Measurements from ENCODE around the gene SLC25A36.

The SLC25A36 gene

GRCh38 chr3:140953028-140953960 is 11.7 kb downstream of the SLC25A36 start:
- DNase-seq (ENCODE audit: low read depth): peak; percentile 59
- TF ChIP-seq, protein P1, sequence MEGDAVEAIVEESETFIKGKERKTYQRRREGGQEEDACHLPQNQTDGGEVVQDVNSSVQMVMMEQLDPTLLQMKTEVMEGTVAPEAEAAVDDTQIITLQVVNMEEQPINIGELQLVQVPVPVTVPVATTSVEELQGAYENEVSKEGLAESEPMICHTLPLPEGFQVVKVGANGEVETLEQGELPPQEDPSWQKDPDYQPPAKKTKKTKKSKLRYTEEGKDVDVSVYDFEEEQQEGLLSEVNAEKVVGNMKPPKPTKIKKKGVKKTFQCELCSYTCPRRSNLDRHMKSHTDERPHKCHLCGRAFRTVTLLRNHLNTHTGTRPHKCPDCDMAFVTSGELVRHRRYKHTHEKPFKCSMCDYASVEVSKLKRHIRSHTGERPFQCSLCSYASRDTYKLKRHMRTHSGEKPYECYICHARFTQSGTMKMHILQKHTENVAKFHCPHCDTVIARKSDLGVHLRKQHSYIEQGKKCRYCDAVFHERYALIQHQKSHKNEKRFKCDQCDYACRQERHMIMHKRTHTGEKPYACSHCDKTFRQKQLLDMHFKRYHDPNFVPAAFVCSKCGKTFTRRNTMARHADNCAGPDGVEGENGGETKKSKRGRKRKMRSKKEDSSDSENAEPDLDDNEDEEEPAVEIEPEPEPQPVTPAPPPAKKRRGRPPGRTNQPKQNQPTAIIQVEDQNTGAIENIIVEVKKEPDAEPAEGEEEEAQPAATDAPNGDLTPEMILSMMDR (IDR thresholded peaks at IDR 0.05; ENCODE audit: low read length, missing control alignments): no peak
- no peak overlapping the region for H3K4me3 ChIP-seq (replicated peaks; ENCODE audit: low read depth, low read length)

- TF ChIP-seq, protein P1 (IDR thresholded peaks at IDR 0.05; ENCODE audit: low read length, missing control alignments): no peak
- H3K4me3 ChIP-seq (replicated peaks; ENCODE audit: low read depth, low read length): no peak overlapping the region
- no peak for DNase-seq (ENCODE audit: low read depth)
These were observed 12.9 kb downstream of the SLC25A36 start for GRCh38 chr3:140954576-140954975.

- TF ChIP-seq, protein P1 (IDR thresholded peaks at IDR 0.05; ENCODE audit: low read length, missing control alignments): no peak
- no peak overlapping the region for H3K4me3 ChIP-seq (replicated peaks; ENCODE audit: low read depth, low read length)
- no peak for DNase-seq (ENCODE audit: low read depth)
These were observed 14.0 kb downstream of the SLC25A36 start for GRCh38 chr3:140955645-140956044.

- H3K4me3 ChIP-seq (replicated peaks; ENCODE audit: low read depth, low read length): no peak overlapping the region
- TF ChIP-seq, protein P1 (IDR thresholded peaks at IDR 0.05; ENCODE audit: low read length, missing control alignments): no peak
- DNase-seq (ENCODE audit: low read depth): no peak
These were observed 14.6 kb downstream of the SLC25A36 start for GRCh38 chr3:140956058-140956835.

DNA sequence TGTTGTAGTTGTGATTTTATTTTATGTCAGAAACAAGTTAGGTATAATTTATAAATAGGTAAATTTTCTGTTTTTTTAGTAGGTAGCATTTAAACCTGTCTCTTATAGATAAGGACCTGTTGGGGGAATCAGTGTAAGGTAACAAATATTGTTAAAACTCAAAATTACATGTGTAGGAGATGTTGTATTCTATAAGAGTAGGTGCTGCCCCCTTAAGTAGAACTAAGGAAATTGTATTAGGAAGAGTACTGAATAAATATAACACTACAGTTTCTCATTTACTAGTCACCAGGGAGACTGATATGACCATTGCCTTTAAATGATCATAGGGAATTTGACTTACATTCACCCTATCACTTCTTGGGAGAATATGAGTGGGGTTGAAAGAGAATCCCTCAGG is 31.2 kb downstream of the SLC25A36 start:
- no peak overlapping the region for H3K4me3 ChIP-seq (replicated peaks; ENCODE audit: low read depth, low read length)
- DNase-seq (ENCODE audit: low read depth): peak; percentile 35

DNA sequence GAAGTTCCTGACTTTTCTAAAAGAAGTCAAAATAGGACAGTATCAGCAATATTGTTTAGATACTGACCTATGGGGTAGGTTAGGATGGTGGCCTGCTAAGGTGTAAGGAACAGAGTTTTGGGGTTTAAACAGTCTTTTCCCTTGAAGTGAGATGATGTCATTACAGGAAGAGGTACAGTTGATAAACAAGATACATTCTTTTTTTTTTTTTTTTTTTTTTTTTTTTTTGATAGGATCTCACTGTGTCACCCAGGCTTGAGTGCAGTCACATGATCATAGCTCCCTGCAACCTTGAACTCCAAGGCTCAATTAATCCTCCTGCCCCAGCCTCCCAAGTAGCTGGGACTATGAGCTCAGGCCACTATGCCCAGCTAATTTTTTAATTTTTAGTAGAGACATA is 33.3 kb downstream of the SLC25A36 start:
- no peak for DNase-seq (ENCODE audit: low read depth)
- TF ChIP-seq, protein P1 (IDR thresholded peaks at IDR 0.05; ENCODE audit: low read length, missing control alignments): no peak
- no peak overlapping the region for H3K4me3 ChIP-seq (replicated peaks; ENCODE audit: low read depth, low read length)

More for the DNA sequence above, 31.2 kb downstream of the SLC25A36 start:
- TF ChIP-seq, protein P1 (IDR thresholded peaks at IDR 0.05; ENCODE audit: low read length, missing control alignments): peak; percentile 44
